IMR-90 (cell line): ENCODE results near the gene KRTAP5-9. TPM values are rescaled to one million over a fixed set of nuclear protein-coding genes. Genes with fewer than 3 reads are reported as not detected.

Experiments
- ATAC-seq: fragments of 200-7000 bp; cut with Tn5 transposase; 2 replicates; pipeline ENCODE4 v1.9.1; 2020; ENCODE audit warnings: low read depth, mild to moderate bottlenecking, moderate library complexity
- BruUV-seq: library from RNA; stranded (reverse); fragments of 400-500 nt; replicated peaks from 2 replicates; lab custom pipeline; 2021; lab: Mats Ljungman, UMichigan
- CTCF ChIA-PET: fragments of 300-600 bp; formaldehyde crosslinking; extraction: SDS; loops from one replicate; lab custom pipeline; 2021; ENCODE audit warnings: antibody characterized with exemption; lab: Yijun Ruan, JAX
- POLR2A ChIA-PET: fragments of 300-600 bp; sonication (Branson Sonifier 250); formaldehyde crosslinking; loops from one replicate; lab custom pipeline; 2022; ENCODE audit warnings: antibody characterized with exemption; ENCODE audit not compliant: unreplicated experiment; lab: Charles Lee
- DNase-seq: peaks from one replicate; pipeline ENCODE4 v3.0.0; 2013
- H2AFZ ChIP-seq: replicated peaks from 2 replicates; pipeline ENCODE3; 2013; ENCODE audit warnings: low read length, mild to moderate bottlenecking; ENCODE audit not compliant: poor library complexity
- H2AK5ac ChIP-seq: 2 replicates; pipeline ENCODE4 v1.6.1; 2013; ENCODE audit warnings: low read depth, low read length, inconsistent platforms
- H2AK9ac ChIP-seq: replicated peaks from 2 replicates; pipeline ENCODE3; 2013; ENCODE audit warnings: mild to moderate bottlenecking, low read depth, low read length, moderate library complexity; ENCODE audit not compliant: poor library complexity
- H2BK120ac ChIP-seq: 2 replicates; pipeline ENCODE4 v1.6.1; 2013; ENCODE audit warnings: low read depth, low read length, inconsistent platforms
- H2BK15ac ChIP-seq: 3 replicates; pipeline ENCODE4 v1.6.1; 2013; ENCODE audit warnings: low read depth, low read length, inconsistent platforms
- H2BK20ac ChIP-seq: 2 replicates; pipeline ENCODE4 v1.6.1; 2013; ENCODE audit warnings: low read depth, mild to moderate bottlenecking, inconsistent platforms, low read length, moderate library complexity
- H2BK5ac ChIP-seq: 2 replicates; pipeline ENCODE4 v1.6.1; 2013; ENCODE audit warnings: mild to moderate bottlenecking, low read depth, low read length, inconsistent platforms; ENCODE audit not compliant: poor library complexity, severe bottlenecking
- H3K14ac ChIP-seq: replicated peaks from 2 replicates; pipeline ENCODE4 v1.6.1; 2013; ENCODE audit warnings: low read depth, low read length, inconsistent platforms
- H3K18ac ChIP-seq: 2 replicates; pipeline ENCODE4 v1.6.1; 2013; ENCODE audit warnings: low read depth, low read length, control low read depth
- H3K23ac ChIP-seq: 2 replicates; pipeline ENCODE4 v1.6.1; 2013; ENCODE audit warnings: low read depth, low read length, inconsistent platforms
- H3K27ac ChIP-seq: 2 replicates; pipeline ENCODE4 v1.5.1; 2013; ENCODE audit warnings: mild to moderate bottlenecking, control low read depth, low read length; ENCODE audit not compliant: insufficient read depth
- H3K27me3 ChIP-seq: 2 replicates; pipeline ENCODE4 v1.6.1; 2013; ENCODE audit warnings: low read length; ENCODE audit not compliant: control insufficient read depth, insufficient read depth
- H3K36me3 ChIP-seq: 2 replicates; pipeline ENCODE4 v1.6.1; 2013; ENCODE audit warnings: low read length, mixed read lengths; ENCODE audit not compliant: control insufficient read depth, insufficient read depth
- H3K4ac ChIP-seq: 2 replicates; pipeline ENCODE4 v1.6.1; 2013; ENCODE audit warnings: low read depth, low read length, inconsistent platforms
- H3K4me1 ChIP-seq: 2 replicates; pipeline ENCODE4 v1.6.1; 2013; ENCODE audit warnings: low read length, mixed read lengths; ENCODE audit not compliant: control insufficient read depth, insufficient read depth
- H3K4me2 ChIP-seq: 2 replicates; pipeline ENCODE4 v1.6.1; 2013; ENCODE audit warnings: low read depth, mild to moderate bottlenecking, control low read depth, low read length, moderate library complexity
- H3K4me3 ChIP-seq: 2 replicates; pipeline ENCODE4 v1.5.1; 2013; ENCODE audit warnings: low read depth, mild to moderate bottlenecking, control low read depth, low read length, moderate library complexity; ENCODE audit not compliant: insufficient read depth
- H3K56ac ChIP-seq: 2 replicates; pipeline ENCODE4 v1.6.1; 2013; ENCODE audit warnings: low read length, inconsistent platforms; ENCODE audit not compliant: insufficient read depth; ENCODE audit errors: extremely low read depth
- H3K79me1 ChIP-seq, 2 experiments: 2 replicates each; pipeline ENCODE4 v1.6.1; 2013; ENCODE audit warnings: low read length in 2 of 2, inconsistent platforms in 1 of 2, low read depth in 1 of 2
- H3K9ac ChIP-seq: 2 replicates; pipeline ENCODE4 v1.6.1; 2013; ENCODE audit warnings: low read depth, low read length, control low read depth
- H3K9me1 ChIP-seq: 2 replicates; pipeline ENCODE4 v1.6.1; 2013; ENCODE audit warnings: low read length, inconsistent platforms; ENCODE audit not compliant: insufficient read depth
- H3K9me3 ChIP-seq: 2 replicates; pipeline ENCODE4 v1.6.1; 2013; ENCODE audit warnings: low read length; ENCODE audit not compliant: control insufficient read depth, insufficient read depth
- H4K20me1 ChIP-seq: 2 replicates; pipeline ENCODE4 v1.6.1; 2013; ENCODE audit warnings: low read length, inconsistent platforms; ENCODE audit not compliant: insufficient read depth
- H4K5ac ChIP-seq: 2 replicates; pipeline ENCODE4 v1.6.1; 2013; ENCODE audit warnings: mild to moderate bottlenecking, low read depth, low read length, control low read depth
- H4K8ac ChIP-seq, 2 experiments: 2 replicates each; pipeline ENCODE4 v1.6.1; 2013; ENCODE audit warnings: low read depth in 2 of 2, low read length in 2 of 2, control low read depth in 1 of 2, inconsistent platforms in 1 of 2
- H4K91ac ChIP-seq: 2 replicates; pipeline ENCODE4 v1.6.1; 2013; ENCODE audit warnings: low read depth, low read length, inconsistent platforms; ENCODE audit not compliant: insufficient read depth
- BHLHE40 ChIP-seq: fragments of 150-350 bp; IDR thresholded peaks from 2 replicates; pipeline ENCODE4 v1.6.1; 2016; ENCODE audit warnings: mild to moderate bottlenecking, low read depth, low read length
- CEBPB ChIP-seq: IDR thresholded peaks from 2 replicates; pipeline ENCODE4 v1.6.1; 2012; ENCODE audit warnings: low read depth, low read length, improper control_type of control experiment
- FOS ChIP-seq: fragments of 150-350 bp; IDR thresholded peaks from 2 replicates; pipeline ENCODE4 v1.6.1; 2016; ENCODE audit warnings: low read depth, low read length
- MAFK ChIP-seq: IDR thresholded peaks from 2 replicates; pipeline ENCODE4 v1.6.1; 2012; ENCODE audit warnings: low read depth, low read length, improper control_type of control experiment
- NFE2L2 ChIP-seq: fragments of 150-350 bp; IDR thresholded peaks from 2 replicates; pipeline ENCODE4 v1.6.1; 2016; ENCODE audit warnings: low read depth, mild to moderate bottlenecking, low read length
- POLR2A ChIP-seq: IDR thresholded peaks from 2 replicates; pipeline ENCODE4 v1.6.1; 2012; ENCODE audit warnings: mild to moderate bottlenecking, low read depth, low read length
- RAD21 ChIP-seq: IDR thresholded peaks from 2 replicates; pipeline ENCODE4 v1.6.1; 2012; ENCODE audit warnings: low read length, improper control_type of control experiment
- RFX5 ChIP-seq: IDR thresholded peaks from 2 replicates; pipeline ENCODE4 v1.8.0; 2012; ENCODE audit warnings: low read depth, mild to moderate bottlenecking, low read length, moderate library complexity
- SMC3 ChIP-seq: fragments of 150-350 bp; IDR thresholded peaks from 2 replicates; pipeline ENCODE4 v1.6.1; 2016; ENCODE audit warnings: low read depth, mild to moderate bottlenecking, antibody characterized with exemption, low read length, moderate library complexity
- WGBS, 2 experiments: methylation state at CpG; one replicate each; pipeline versions ENCODE4 v1.1.5 to v1.1.7; 2013; ENCODE audit warnings: missing lambda C conversion rate in 2 of 2; ENCODE audit not compliant: insufficient read length in 1 of 2; ENCODE audit errors: extremely low coverage in 2 of 2; 5-methylcytosine and 5-hydroxymethylcytosine counted together
- dilution Hi-C: fragments of 300-500 bp; cut with HindIII; formaldehyde crosslinking; loops from one replicate; pipeline ENCODE4 v1.14.3; 2018; ENCODE audit warnings: low sequenced_read_pairs; ENCODE audit not compliant: unreplicated experiment
- in situ Hi-C: fragments of 300-500 bp; cut with MboI; formaldehyde crosslinking; loops from 3 replicates; pipeline ENCODE4 v1.14.3; 2019; ENCODE audit warnings: low sequenced_read_pairs, inconsistent platforms, mixed read lengths
- intact Hi-C: fragments of 100-400 bp; cut with micrococcal nuclease; formaldehyde crosslinking; loops from 2 replicates; pipeline ENCODE4 v1.10.0; 2022
- polyA plus RNA-seq, 3 experiments: library from polyadenylated mRNA; depleted of rRNA; stranded (reverse); fragments of >200 nt; gene quantifications; 2 replicates each; pipeline ENCODE4 v1.2.3, GENCODE V29; 2012; ENCODE audit warnings: low replicate concordance in 1 of 3
- total RNA-seq: library from RNA; depleted of rRNA; stranded (reverse); fragments of >200 nt; gene quantifications from 2 replicates; pipeline ENCODE4 v1.2.3, GENCODE V29; 2012
- TF ChIP-seq, protein P1 (sequence below): fragments of 150-350 bp; IDR thresholded peaks from 2 replicates; pipeline ENCODE4 v1.6.1; 2017; ENCODE audit warnings: mild to moderate bottlenecking, antibody characterized with exemption, low read length, low read depth
- TF ChIP-seq, protein P2 (sequence below): conservative IDR thresholded peaks from 2 replicates; pipeline ENCODE4 v1.5.1; 2012; ENCODE audit warnings: mild to moderate bottlenecking, low read depth, low read length, improper control_type of control experiment

The KRTAP5-9 gene
- total and polyA plus RNA-seq, 2 of the 4 experiments (the other 2 are of a cell fraction), result 0.09 TPM; not detected in 1

DNA sequence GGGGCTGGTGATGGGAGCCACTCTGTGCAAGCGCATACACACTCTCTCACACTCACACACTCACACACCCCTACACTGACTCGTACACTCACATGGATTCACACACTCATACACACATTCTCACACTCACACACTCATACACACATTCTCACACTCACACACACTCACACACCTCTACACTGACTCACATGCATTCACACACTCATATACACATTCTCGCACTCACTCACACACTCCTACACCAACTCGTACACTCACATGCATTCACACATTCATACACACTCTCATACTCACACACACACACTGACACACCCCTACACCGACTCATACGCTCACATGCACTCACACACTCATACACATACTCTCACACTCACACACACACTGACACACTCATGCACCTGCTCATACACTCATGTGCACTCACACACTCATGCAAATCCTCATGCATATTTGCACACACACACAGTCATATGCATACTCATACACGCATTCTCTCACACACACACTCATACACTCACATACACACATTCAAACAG lies 29.3 kb downstream of the KRTAP5-9 start:
- no peak overlapping the region for H3K4me2 ChIP-seq
- no peak overlapping the region for H2AK5ac ChIP-seq
- no peak overlapping the region for H3K27ac ChIP-seq
- H3K9me3 ChIP-seq, result no peaks in the 10 kb centered on the region
- no TSS peak for BruUV-seq
- POLR2A ChIA-PET, result no interaction called here
- H2BK20ac ChIP-seq, result no peak overlapping the region
- no peak overlapping the region for H3K23ac ChIP-seq
- H3K9ac ChIP-seq, result no peak overlapping the region
- H3K4me1 ChIP-seq, result no peaks in the 10 kb centered on the region
- peak overlapping the region; percentile 33 for H2BK5ac ChIP-seq
- H3K27me3 ChIP-seq, result peaks cover 27% of the 10 kb centered on the region
- CTCF ChIA-PET, result no interaction called here
- H4K5ac ChIP-seq, result no peak overlapping the region
- H4K8ac ChIP-seq, result no peak overlapping the region
- no peak overlapping the region for H2AK9ac ChIP-seq
- H3K4me3 ChIP-seq, result no peak overlapping the region
- WGBS, 2 experiments, result 72 to 100% methylated on average over 2 to 6 of the region's 7 CpGs
- H4K20me1 ChIP-seq, result no peaks in the 10 kb centered on the region
- dilution Hi-C loops (no loop called here), in situ Hi-C loops (no loop called here), intact Hi-C loops (no loop called here)
- H3K4ac ChIP-seq, result no peak overlapping the region
- no peak for TF ChIP-seq FOS
- no peak for TF ChIP-seq NFE2L2
- no peak for TF ChIP-seq RAD21
- TF ChIP-seq CEBPB, result no peak
- no peak for TF ChIP-seq POLR2A
- no peak for TF ChIP-seq BHLHE40
- no peak for TF ChIP-seq SMC3
- no peak for TF ChIP-seq RFX5
- TF ChIP-seq, protein P1, sequence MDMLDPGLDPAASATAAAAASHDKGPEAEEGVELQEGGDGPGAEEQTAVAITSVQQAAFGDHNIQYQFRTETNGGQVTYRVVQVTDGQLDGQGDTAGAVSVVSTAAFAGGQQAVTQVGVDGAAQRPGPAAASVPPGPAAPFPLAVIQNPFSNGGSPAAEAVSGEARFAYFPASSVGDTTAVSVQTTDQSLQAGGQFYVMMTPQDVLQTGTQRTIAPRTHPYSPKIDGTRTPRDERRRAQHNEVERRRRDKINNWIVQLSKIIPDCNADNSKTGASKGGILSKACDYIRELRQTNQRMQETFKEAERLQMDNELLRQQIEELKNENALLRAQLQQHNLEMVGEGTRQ, result no peak
- TF ChIP-seq, protein P2, sequence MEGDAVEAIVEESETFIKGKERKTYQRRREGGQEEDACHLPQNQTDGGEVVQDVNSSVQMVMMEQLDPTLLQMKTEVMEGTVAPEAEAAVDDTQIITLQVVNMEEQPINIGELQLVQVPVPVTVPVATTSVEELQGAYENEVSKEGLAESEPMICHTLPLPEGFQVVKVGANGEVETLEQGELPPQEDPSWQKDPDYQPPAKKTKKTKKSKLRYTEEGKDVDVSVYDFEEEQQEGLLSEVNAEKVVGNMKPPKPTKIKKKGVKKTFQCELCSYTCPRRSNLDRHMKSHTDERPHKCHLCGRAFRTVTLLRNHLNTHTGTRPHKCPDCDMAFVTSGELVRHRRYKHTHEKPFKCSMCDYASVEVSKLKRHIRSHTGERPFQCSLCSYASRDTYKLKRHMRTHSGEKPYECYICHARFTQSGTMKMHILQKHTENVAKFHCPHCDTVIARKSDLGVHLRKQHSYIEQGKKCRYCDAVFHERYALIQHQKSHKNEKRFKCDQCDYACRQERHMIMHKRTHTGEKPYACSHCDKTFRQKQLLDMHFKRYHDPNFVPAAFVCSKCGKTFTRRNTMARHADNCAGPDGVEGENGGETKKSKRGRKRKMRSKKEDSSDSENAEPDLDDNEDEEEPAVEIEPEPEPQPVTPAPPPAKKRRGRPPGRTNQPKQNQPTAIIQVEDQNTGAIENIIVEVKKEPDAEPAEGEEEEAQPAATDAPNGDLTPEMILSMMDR, result no peak
- TF ChIP-seq MAFK, result no peak
- no peak for ATAC-seq
- no peaks in the 10 kb centered on the region for H3K36me3 ChIP-seq
- no peaks in the 10 kb centered on the region for H3K9me1 ChIP-seq
- H2BK15ac ChIP-seq, result no peak overlapping the region
- no peak overlapping the region for H2BK120ac ChIP-seq
- no peak overlapping the region for H3K18ac ChIP-seq
- no peak overlapping the region for H2AFZ ChIP-seq
- H3K79me1 ChIP-seq, result no peaks in the 10 kb centered on the region
- no peak for DNase-seq
- H4K91ac ChIP-seq, result no peak overlapping the region
- H3K56ac ChIP-seq, result no peak overlapping the region
- no peak overlapping the region for H3K14ac ChIP-seq
